ENCODE results near the gene DUSP6.

The DUSP6 gene

DNA sequence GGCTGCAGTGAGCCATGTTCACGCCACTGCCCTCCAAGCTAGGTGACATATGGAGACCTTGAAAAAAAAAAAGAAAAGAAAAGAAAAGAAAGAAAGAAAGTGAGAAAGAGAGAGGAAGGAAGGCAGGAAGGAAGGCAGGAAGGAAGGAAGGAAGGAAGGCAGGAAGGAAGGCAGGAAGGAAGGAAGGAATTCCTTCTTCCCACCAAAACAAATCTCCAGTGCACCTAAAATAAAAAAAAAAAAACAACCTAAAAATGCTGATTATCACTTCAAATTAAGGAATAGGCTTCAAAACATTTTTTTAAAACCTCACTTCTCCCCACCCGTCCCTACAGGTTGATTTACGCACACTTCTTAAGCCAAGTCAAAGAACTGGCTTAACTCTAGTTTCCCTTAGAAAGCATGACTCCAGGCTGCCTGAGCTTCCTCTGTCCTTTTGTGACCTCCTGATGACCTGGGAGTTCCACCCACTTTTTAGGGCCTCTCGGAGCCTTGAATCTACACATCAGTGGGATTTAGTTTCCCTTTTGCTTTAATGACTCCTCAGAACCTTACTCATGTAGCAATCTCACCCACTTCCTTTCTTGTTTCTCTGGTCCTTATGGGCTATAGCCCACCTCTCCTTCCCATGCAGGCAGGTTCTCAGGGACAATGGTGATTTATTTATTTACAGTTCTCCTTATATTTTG lies 18.6 kb downstream of the DUSP6 start:
- no peak for DNase-seq (ENCODE audit: low spot score)

DNA sequence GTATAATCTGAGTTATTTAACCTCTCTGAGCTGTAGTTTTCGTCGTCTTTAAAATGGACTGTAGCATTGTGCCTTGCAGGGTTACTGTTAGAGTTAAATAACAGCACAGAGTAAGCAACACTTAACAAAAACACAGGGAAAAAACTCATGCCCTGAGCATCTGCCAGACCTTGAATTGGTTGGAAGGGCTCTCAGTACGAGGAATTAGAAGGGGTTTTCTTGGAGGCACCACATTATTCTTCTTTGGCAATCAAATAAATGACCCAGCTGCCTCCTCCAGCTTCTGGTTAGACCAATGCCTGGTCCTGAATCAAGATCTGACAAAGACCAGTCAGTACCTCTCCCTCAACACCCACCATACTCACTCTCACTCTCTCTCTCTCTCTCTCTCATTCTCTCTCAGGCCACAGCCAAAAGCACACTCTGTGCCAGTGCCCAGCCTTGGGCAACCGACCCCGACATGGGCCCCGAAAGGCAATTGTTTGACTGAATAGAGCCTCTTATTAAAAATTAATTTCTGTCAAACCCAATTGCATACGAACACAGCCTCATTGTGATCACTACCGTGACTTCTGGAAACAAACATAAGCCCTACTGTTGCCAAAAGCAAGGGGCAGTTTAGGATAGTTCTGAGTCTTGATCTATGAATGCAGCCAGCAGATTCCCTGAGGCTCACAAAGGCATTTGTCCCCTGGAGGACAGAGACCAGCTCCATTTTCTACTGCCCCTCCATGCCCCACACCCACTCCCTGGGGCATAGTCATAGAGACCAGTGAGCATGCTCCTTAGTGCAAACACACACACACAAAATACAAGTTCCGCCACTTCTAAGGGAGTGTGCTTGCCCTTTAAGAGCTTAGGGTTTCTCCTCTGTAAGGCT lies 23.9 kb downstream of the DUSP6 start:
- DNase-seq (ENCODE audit: low spot score), result no peak
- FAIRE-seq, result no peak

More for the DNA sequence above, 18.6 kb downstream of the DUSP6 start:
- FAIRE-seq, result no peak

DNA sequence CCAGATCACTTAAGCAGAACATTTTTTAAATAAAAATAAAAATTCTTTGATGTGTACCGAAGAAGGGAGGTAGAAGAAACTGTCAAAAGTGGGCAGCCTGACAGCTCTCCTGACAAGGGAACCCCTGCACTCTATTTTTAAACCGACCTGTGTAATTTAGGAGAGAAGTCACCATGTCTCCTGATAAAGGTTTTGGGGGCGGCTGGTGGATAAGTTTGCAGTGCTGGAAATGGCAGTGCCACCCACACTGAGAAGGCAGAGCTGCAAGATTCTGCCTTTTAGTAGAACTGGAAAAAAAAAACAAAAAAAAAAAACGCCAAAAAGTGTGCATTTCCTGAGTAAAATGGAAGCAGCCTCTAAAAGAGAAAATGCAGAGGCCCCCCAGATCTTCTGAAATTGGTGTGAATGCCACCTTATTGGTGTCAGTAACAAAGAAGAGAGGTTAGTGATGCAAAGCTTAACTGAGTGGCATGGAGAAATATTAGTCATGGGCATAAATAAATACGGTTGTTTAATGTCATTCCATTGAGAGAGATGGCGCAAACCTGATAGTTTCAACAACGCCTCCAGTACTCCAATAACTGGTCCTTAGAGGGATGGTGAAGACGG lies 24.7 kb downstream of the DUSP6 start:
- DNase-seq (ENCODE audit: low spot score), result no peak
- no peak for FAIRE-seq

DNA sequence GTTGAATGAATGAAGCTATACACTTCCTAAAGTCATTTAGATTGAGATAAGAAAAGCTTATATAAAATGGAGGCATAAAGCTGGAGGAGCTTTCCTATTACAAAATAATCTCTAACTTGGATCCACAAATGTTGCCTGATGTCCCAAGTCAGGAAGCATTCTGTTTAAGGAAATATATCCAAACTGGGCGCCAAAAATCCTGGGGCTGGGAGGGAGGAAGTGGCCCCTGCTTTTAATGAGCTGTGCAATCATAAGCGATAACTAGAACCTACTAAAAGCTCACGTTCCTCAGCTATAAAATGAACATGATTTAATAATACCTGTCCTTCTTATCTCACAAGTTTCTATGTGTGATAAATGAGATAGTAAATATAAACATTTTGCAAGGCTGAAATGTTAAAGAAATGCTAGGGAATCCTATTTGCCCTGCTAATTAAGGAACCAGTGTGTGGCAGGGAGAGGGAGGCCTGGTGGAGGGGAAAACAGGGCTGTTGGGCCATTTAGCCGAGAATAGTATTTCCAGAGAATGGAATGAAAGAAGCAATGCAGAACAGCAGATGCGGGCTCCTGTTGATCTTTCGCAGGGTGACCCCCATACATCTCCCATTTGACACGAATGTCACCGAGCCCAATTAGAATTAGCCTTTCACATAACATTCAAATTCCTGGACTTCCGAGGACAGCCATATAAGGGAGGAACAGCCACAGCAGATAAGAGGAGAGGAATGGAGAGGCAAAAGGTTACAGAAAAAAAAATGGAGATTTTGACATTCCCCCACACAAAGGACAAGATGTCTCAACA lies 25.9 kb downstream of the DUSP6 start:
- no peak for DNase-seq (ENCODE audit: low spot score)
- no peak for FAIRE-seq

DNA sequence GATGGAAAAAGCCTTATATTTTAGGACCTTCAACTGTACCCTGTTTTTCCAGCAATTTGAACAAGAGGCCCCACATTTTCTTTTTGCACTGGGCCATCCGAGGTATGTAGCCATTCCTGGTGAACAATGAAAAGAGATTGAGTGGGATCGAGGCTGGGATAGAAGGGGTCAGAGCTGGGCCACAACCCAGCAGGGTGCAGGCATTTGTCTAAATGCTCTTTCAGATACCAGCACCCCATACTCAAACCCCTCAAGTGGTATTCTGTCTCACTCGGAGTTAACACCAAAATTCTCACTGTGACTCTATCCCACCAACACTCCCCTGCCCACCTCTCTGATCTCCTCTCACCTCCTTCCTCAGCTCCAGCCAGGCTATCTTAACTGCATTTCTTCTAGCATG lies 26.8 kb downstream of the DUSP6 start:
- DNase-seq (ENCODE audit: low spot score) (no peak), FAIRE-seq (no peak)

DNA sequence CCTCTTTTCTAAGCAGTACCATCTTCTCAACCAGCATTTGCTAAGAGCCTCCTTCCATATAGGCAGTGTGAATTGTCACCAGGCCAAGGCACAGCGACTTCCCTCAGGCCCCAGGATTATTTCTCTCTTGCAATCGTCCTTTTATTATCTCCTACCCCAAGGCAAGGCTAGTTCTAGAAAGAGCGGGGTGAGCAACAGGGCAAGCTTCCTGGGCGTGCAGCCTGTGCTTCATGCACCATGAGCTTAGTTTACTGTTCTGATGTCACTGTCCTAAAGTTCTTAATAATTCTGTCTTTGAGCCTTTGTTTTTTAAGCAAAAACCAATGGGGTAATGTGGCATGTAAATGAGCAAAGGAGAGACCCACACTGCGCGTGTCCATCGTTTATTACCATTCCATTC lies 27.9 kb downstream of the DUSP6 start:
- FAIRE-seq (no peak), DNase-seq (ENCODE audit: low spot score) (no peak)

DNA sequence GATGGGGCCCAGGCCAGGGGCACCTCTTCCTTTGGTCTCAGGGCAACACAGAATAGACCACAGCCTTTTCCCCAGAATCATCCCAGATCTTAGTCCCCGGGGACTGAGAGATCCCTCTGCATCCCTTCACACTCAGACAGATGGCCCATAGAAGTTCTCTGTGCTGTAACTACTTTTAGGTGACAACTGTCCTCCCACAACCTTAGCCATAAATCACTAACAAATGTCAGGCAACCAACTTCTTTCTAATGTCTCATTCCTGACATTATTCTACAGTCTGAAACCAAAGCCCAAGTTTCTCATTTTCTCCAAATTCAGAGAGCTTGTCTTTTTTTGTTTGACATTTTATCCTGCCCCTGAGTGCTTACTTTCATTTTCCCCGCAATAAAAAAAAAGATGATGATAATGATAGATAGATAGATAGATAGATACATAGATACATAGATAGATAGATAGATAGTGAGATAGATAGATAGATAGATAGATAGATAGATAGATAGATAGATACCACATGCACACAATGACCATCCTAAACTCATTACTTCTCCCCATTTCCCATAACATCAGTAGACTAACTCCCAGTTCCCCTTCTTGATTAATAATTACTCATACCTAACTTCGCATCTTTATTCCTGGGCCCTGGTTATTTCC lies 28.6 kb downstream of the DUSP6 start:
- FAIRE-seq, result no peak
- DNase-seq (ENCODE audit: low spot score), result no peak

DNA sequence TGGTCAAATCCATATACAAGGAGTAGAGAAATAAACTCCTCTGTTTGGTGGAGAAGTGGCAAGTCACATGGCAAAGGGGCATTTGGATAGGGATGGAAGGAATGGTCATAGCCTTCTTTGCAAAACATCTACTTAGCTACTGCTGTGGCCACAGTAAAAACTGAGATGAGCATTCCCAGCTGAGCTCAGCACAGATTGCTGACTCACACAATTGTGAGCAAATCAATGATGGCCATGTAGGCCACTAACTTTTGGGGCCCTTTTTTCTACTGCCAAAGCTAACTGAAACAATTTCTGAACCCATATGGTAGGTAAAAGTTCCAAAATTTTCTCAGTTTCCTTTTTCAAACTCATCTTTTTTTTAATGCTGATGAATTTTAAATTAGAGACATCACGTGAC lies 31.6 kb downstream of the DUSP6 start:
- FAIRE-seq (no peak), DNase-seq (ENCODE audit: low spot score) (no peak)

DNA sequence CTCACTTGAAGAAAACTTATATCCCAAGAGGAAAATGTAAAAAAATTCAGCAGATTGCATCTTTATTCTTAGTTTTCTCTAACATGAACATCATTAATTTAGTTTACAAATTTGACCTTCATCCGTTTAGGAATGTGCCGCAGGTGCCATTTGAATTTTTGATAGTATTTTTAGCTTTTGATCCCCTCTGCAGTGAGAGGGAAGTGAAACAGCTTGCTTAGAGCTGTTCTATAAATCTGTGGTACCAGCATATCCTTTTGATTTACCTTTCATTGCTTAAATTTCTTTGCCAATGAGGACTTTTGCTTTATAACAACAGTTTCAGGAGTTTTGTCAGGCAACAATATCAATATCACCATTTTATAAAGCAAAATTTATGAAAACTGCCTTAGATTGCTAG lies 32.7 kb downstream of the DUSP6 start:
- no peak for DNase-seq (ENCODE audit: low spot score)

DNA sequence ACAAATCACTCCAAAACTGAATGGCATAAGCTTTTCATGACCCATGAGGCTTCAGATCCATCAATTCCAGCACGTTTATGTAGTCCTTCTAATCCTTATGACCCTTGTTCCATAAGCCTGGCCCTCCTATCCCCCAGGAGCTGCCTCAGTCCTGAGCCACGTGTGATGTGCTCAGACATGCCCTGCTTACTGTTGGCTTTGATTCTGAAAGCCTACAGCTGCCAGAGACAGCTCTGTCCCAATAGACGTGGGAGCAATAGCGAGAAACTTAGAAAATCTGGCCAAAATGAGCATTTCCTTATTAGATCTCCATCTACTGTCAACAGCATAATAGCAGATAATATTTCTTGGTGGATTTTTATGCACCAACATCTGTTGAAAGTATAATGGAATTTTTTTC lies 33.2 kb downstream of the DUSP6 start:
- DNase-seq (ENCODE audit: low spot score), result no peak
- FAIRE-seq, result no peak

More for the DNA sequence above, 32.7 kb downstream of the DUSP6 start:
- no peak for FAIRE-seq

DNA sequence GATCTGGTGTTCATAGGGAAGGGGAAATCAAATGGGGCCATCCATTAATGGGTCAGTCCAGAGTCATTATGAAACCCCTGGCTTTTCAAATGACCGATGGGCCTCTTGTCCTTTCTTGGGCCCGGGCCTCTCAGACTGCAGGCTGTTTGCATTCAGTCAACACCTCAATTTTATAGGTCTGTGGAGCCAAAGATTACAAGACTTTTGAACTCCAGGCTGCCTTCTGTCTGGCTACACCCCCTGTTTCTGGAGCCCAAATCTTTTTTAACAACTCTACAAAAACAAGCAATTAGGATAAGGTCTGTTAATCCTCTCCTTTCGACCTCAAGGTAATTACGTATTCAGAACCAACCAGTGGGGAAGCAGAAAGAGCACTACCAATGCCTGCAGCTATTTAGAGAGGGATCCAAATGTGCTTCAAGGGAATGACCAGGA lies 35.6 kb downstream of the DUSP6 start:
- DNase-seq (ENCODE audit: low spot score), result no peak
- no peak for FAIRE-seq

DNA sequence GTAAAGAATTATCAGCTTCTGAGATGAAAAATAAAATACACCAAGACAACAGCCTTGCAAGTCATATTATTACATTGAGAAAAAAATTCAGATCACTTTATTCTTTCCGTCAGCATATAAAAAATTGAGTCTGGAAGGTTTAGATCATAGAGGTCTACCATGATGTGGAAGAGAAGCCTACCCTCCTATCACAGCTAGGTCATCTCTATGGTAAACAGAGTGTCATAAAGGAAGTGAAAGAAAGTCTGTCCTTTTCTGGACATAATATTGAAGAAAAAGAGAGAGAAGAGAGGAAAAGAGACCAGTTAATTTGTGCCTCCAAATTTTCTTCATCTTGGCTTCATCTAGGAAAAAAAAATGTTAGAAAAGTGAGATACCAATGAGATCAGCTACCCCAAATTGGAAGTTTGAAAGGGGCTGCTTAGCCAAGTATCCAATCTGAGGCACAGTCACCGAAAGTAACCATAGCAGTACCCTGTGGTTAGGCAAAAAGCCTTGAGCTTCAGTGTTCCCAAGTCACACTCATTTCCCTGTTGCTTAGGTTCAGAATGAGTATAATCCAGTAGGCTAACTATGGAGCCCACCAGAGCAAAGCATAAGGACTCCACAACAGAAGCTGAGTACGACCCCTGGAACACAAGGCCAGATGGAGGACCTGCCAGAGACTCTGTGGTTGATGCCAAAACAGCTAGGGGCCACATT lies 38.1 kb downstream of the DUSP6 start:
- FAIRE-seq (no peak), DNase-seq (ENCODE audit: low spot score) (no peak)

DNA sequence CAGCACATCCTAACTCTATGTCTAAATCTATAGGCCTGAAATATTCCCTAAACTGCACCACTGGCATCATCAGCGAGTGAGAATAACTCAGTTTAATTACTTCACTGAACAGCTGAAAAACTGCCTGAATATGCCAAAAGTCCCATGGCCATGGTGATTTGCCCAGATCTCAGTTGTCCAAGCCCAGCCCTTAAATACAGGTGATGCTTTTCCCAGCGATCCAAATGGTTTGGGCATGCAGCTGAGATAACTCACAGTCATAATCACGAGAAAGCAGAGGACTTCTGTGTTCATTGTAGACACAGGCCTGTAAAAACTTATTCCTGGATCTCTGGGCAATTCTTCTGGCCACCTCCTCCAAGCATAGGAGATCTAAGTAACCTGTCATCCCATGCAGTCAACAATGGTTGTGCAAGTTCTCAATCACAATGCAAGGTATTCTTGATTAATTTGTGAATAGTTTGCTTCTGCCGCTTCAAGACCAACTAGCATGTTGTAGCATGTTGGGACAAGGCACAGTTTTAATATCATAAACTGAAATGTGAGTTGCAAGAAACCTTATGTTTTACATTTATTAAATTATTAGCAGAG lies 40.5 kb downstream of the DUSP6 start:
- DNase-seq (ENCODE audit: low spot score) (no peak), FAIRE-seq (no peak)

DNA sequence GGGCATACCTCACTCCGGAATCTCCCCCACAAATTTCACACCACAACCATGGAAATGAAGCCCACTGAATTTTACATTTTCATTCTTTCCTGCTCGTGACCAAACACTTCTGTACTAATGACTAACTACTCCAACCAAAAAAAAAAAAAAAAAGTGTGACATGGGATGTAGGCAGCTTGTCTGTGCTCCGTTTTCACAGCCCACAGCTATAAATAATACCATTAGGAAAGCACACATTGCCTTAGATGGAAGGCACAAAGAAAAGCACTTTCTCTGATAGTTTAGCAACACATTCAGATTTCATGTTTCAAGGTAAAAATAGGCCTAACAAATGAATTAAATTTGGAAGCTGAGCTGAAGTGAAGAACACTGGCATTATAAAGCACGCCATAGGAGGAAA lies 42.5 kb downstream of the DUSP6 start:
- FAIRE-seq (no peak), DNase-seq (ENCODE audit: low spot score) (no peak)

DNA sequence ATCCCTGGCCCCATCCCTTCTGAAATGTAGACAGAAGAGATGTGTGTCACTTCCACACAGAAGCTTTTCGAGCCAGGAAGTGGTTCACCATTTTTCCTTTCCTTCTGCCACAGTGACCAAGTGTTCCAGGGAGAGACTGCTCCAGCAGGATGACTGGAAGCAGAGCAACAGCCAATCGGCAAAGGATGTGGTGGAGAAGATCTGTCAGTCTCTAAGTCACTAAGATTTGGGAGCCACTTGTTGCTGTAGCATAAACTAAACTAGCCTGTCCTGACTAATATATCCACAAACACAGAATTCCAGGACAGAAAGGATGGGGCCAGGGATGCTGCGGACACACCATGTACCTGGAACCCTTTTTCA lies 42.9 kb downstream of the DUSP6 start:
- DNase-seq (ENCODE audit: low spot score), result peak; percentile 3
- FAIRE-seq, result no peak

DNA sequence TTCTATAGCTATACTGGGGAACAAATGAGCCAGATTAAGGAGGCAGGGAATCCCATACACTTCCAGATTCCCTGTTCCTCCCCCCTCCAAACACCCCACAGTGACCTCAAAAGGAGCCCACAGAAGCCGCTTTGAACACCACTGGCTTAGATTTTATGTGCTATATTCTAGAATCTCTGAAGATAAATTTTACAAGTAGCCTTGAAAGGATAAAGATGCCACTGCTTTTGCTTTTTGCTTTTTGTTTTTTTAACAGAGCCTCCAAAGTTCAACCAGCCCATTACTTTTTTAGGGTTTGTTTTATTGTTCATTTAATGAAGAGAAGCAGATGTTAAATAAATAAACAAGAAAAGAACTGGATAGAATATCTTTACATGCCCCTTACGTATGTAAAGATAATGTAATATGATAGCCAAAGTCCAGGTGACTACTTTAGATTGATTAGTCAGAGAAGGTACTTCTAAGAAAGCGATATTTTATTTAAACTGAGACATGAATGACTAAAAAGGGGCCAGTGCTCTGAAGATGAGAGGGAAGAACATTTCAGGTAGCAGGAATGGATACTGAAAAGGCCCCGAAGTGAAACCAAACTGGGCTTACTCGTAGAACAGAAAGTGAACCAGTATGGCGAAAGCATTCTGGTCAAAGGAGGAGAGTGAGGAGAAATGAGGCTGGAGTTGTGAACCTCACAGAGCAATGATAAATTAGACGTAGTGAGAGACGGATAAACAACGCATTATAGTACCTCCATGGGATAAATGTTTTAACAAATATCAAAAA lies 44.6 kb downstream of the DUSP6 start:
- FAIRE-seq (no peak), DNase-seq (ENCODE audit: low spot score) (no peak)

DNA sequence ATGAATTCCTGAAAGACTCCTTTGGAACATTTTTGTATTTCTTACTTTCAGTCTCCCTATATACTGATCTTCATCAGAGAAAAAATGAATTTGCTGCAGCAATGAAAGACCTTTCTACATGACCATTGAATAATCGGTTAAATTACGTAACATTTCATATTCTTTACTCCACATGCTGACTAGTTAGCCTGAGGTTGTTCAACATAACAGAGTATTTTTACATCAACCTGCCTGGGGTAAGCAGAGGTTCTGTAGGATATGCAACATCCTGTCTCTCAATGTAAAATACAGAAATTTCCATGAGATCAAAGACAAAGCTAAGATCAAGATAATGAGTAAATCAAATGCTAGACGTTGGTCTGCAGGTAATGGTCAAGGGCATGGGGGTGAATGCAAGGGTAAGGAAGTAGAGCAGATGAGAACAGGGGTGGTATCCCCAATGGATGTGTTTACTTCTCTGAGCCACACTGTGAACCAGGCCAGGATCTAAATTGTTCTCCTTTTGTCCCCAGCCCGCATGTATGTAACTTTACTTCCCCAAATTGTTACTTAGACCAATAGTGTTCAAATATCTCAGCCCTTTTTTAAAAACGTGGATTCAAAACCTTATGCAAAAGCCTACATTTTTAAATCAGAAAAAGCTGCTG lies 45.4 kb downstream of the DUSP6 start:
- DNase-seq (ENCODE audit: low spot score) (no peak), FAIRE-seq (no peak)

DNA sequence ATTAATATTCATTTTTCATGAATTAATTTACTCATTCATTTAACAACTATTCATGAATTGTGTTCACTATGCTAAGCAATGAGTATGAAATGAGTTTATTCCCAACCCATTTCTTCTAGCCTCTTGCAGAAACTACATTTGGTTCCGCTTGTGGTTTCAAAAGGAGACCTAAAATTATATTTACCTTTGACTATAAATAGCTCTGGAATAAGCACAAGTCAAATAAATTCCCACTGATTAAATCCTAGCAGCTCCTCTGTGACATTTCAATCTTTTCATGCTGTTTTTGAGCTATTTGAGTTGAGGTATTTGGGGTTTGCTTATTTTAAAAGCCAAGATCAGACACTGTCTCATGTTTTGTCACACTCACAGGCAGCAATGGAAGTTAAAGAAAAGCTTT lies 46.9 kb downstream of the DUSP6 start:
- DNase-seq (ENCODE audit: low spot score), result no peak
- FAIRE-seq, result no peak

DNA sequence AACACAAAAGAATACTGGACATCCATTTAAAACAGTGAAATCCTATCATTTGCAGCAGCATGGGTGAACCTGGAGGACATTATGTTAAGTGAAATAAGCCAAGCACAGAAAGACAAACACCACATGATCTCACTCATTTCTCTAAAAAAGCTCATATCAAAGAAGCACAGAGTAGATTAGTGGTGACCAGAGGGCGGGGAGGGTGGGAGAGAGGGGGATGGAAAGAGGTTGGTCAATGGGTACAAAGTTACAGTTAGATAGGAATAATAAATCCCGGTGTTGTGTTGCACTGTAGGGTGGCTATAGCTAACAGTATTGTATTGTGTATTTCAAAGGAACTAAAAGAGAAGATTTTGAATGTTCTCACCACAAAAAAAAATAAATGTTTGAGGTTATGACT lies 52.4 kb downstream of the DUSP6 start:
- DNase-seq (ENCODE audit: low spot score), result no peak
- FAIRE-seq, result no peak
